SW480 (cell line): ENCODE measurements around the gene MEIKIN.

ENCODE experiments used
- DNase-seq: peaks from one replicate; pipeline ENCODE4 v3.0.0-alpha.2; 2016; ENCODE audit warnings: low spot score

MEIKIN gene, protein sequence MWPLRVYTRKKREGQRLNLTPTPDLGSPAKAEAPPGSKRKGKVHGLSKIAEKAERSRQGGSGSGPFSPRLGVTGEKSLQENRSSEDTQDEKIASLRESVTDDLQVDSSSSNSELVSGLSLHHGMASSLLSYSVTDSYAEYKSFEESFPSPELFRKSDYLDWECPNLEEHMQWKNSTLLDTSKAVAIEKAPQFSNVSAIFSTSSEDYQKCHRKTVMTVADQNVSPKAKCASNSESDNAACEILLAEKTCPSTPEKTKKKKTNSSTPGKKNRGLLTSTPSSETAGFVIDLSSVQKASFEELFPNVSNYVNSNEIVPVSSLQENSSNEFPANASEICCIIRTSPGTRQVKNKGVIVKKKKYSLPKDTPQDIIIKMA

DNA sequence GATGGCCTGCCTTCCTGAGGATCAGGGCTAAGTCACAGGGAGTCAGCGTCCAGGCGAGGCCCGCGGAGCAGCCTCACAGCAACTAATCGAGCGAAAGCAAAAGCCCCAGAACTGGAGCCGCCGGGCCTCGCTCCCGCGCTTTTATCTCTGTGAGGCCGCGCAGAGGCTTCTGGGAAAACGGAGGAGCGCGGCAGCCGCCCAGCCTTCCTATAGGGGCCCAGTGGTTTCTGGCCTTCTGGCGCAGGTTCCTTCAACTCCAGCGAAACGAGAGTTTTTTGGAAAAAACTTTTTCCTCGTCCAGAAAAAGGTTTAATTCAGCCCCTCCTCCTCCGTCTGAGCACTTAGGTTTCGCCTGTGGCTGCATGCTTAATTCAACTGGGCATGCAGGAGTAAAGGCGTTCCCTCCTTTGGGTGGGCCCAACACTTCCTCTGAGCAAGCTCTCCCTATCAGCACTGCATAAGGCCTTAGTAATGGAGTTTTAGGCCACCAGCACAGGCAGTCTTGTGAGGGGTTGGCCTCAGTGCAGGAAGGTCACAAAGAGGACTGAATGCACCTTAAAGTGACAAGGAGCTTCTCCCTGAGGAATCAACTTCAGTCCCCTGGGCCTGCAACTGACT is at the start of gene MEIKIN:
Gene MEIKIN, minus strand, starts transcription at position 113 of the 618 bp plus-strand sequence. CDS start 158 bp downstream, outside the sequence.
- DNase-seq: no peak

DNA sequence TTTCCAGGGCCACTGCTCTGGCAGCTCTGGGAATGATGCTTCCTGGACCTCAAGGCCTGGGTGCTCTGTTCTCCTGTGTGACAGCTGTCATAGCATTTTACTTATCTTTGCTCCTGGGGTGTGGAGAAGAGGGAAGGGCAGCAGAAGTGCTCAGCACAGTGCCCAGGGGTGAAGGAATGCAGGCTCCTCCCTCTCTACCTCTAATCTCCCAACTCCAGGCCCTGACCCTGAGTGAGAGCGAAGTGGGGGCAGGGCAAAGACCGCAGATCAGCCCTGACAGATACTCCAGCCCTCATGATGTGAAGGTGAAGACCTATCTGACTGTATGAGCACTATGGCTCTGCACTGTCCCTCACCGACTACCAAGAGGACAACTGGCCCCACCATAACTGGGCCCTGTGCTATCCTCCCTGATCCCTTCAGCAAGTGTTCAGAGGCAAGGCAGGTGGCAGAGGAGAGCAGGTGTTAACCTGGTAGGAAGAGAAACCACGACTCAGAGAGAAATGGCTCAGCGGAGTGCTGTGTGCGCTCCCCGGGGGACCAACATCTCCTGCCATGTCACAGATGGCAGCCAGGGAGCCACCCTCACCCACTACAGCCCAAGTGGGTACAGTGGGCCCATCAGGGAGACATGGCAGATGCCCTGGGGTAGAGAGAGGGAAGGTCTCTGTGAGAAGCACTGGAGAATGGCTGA is 49.2 kb upstream of the MEIKIN start:
- no peak for DNase-seq

DNA sequence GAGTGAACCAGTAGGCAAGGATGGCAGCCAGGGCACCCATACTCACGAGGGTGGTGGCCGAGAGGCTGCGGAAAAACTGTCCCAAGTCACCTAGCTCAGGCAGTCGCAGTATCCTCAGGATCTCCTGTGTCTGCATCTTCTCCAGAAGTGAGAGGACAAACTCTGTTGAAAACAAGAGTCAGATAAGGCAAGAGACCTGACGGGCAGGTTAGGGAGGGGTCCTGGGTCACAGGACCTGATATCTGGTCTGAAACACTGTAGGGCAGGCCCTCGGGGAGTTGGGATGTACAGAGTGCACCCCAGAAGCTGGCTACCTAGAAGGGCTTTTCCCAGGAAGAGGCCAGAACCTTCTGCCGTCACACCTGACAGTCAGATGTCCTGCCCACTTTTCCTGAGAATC is 48.6 kb upstream of the MEIKIN start:
- DNase-seq: no peak

DNA sequence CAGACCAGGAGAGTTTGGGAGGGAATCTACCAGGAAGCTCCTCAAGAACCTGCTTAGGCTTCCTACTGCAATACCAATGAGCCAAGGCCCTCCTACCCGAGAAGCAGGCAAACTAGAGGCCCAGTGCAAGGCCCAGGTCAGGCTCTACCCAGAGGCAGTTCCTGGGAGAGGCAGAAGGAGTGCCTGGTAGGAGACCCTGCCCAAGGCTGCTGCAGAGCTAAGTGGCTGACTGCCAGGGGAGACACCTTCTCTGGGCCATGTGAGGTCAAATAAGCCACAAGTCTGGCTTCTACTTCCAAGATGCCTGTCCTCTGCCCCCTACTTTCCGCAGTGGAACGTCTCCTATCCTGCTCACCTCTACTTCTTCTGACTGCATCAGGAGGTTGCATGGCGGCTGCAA is 48.2 kb upstream of the MEIKIN start:
- DNase-seq: no peak

DNA sequence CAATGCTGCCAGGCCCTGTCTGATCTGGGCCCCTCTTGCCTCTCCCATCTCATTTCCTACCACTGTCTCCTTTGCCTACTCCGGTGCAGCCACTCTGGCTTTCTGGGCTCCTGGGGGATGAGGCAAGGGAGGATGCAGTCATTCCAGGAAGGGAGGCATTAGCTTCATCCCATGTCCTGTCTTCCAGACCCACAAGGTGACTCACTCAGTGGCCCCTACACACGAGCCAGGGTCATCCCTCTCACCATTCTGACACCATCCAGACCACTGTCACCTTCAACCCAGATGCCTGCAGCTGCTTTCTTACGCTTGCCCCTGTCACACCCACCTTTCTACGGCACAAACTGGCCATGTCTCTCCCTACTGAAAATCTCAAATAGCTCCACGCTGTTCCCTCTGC is 46.9 kb upstream of the MEIKIN start:
- no peak for DNase-seq

DNA sequence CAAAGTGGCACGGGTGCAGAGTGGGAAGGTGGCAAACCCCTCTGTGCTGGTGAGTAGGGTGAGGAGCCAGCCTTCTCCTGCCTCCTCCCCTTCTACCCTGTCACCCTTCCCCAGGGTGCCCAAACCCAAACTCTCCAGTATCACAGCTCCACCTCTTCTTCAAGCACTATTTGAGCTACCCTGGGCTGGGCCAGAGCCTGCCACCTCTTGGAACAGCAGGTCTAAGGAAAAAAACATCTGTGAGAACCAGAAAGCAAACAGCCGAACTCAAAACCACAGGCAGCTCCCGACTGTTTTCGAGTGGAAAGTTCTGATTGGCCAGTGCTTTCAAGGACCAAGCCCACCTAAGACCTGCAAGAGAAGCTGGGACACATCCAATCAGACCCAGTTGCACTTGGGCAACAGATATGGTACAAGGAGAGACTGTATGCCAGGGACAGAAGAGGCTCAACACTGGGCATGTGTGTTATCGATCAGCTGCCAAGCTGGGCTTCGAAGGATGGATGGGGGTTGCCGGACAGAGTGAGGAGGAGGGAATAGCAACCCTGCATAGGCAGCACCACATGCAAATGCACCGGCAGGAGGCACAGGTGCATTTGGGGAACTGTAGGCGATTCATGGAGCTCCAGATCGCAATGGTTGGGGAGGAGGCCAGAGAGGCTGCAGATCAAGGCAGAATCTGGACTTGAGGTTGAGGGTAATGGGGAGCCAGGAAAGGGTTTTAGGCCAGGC is 46.3 kb upstream of the MEIKIN start:
- DNase-seq: no peak

DNA sequence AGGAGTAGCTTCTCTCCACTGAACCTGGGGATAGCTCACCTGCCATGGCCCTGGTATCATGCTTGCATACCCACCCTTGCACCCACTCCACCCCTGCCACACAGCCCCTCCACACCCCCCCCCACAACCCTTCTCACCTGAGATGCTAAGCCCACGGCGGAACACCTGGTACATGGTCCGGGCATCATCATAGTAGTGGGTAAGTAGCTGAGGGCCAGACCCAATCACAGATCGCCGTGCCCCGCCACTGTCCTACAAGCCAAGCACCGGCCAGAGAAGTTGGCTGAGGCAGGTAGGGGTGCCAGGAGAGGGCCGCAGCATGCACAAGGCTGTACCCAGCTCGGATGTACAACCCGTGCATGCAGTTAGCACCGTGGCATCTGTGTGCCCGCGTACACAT is 45.3 kb upstream of the MEIKIN start:
- no peak for DNase-seq

DNA sequence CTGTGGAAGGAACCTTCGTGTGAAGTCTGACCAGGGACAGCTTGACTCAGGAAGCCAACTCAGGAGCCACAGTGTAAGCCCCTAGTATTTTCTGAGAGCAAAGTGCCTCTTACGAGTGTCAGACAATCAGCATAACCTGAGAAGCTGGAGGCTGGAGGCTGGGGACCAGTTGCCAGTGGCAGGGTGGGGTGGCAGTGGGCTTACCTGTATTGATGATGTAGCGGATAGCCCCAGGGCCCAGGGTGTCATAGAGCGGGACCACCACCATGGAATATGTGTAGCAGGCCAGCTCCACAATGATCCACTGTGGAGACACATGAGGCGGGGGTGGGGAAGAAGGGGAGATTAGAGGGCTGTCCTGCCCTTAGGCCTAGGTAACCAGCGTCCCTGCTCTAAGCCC is 43.1 kb upstream of the MEIKIN start:
- no peak for DNase-seq

DNA sequence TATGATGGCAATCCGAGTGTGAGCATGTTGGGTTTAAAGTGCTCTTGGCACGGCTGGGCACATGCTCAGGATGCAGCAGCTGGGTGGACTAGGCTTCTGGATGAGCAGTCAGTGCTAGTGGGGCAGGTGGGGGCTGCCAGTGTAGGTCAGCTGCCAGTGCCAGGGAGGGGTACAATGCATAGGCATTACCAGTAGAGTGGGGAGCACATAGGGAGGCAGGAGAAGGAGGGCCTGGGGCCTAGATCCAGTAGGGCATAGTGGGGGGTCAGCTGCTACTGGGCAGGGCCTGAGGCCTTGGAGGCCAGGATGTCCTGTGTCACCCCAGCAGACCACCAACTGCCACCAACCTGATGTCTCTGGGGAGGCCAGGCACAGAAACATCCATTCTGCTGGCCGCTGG is 41.8 kb upstream of the MEIKIN start:
- no peak for DNase-seq

DNA sequence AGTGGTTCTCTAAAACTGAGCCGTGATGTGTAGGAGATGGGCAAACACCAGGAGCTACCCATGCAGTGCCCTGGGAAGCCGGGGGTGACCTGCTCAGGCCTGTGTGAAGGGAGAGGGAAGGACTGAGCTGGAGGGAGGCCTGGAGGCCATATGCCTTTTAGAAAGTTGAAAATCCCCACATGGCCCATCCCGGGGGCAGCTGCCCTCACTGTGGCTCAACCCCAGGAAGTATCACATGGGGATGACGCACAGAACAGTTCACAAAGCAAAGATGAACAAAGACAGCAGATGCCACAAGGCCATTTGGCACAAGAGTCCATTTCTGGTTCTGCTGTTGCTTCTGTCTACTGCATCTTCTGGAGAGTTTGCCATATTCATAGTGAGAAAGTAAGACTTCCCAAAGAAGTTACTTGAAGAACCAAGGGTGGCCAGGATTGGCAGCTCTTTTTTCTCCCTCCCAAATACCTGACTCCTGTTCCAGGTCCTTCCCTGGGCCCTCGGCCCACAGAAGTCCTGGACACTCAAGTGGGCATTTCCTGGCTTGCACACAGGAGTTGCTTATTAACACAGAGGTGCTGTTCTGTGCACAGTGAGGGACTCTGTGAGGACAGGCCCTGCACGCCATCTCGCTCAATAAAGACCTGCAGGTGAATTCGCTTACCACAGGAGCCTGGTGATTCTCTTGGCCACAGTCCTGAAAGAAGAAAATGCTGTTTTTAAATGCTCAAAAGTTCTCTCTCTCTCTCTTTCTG is 40.9 kb upstream of the MEIKIN start:
- DNase-seq: no peak

DNA sequence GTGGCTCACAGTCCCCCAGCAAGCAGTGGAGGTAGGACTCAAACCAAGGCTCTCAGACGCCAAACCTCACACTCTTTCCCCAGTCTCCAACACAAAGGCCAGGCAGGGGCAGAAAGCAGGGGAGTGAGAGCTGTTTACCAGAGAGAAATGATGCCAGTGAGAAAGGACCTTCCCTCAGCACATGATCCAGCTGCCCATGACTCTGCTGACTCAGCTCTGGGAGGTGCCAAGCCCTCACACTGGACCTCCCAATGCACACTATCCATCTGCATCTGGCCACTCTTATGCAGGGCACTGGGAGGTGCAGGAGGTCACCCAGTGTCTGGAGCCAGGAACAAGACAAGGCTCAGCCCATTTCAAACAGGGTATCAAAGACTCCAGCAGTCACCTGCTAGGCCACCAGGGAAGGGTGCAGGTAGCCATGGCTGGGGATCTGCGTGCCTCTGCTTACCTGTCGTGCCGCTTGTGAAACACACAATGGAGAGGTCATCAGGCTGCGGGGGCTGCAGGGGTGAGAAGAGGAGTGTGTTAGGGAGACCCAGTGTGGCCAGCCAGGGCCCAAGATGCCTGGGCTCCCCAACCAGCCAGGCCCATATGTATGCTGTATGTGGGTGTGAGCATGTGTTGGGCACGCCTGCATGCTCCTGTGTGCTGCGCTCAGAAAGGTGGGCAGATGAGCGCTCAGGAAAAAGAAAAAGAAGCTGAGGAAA is 39.6 kb upstream of the MEIKIN start:
- DNase-seq: no peak

DNA sequence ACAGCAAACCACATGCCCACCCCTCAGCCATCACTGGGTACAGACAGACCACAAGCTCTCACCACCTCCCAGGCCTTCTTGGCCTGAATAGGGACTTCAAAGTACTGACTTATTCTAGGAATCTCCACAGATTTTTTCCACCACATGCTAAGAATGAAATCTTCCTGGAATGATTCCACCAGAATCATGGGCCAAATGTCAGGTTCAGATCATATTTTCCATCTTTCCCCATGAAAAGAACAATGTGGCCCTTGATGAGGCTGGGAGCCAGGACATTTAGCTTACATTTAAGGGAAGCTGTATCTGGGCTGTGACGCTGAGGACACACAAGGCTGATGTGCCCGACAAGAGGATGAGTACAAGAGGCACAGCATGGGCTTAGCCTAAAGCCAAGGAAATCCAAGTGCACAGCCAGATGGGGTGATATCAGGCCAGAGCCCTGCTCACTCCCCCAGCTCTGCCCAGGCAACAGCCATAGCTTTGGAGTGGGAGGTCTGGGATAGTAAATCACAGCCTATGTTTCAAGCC is 37.8 kb upstream of the MEIKIN start:
- DNase-seq: no peak

DNA sequence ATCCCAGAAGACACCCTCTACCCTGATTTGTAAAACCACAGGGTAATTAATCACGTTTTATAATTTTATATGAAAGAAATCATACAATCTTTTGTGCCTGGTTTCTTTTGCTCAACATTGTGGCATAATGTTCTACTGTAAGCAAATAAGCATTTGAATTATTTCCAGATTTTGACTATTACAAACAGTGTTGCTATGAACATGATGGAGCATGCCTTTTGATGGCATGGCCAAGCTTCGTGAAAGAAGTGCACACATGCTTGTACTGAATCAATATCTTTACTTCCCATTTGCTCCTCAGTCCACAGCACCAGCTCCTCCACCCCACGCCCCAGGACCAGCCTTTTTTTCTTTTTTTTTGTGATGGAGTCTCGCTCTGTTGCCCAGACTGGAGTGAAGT is 36.1 kb upstream of the MEIKIN start:
- no peak for DNase-seq

DNA sequence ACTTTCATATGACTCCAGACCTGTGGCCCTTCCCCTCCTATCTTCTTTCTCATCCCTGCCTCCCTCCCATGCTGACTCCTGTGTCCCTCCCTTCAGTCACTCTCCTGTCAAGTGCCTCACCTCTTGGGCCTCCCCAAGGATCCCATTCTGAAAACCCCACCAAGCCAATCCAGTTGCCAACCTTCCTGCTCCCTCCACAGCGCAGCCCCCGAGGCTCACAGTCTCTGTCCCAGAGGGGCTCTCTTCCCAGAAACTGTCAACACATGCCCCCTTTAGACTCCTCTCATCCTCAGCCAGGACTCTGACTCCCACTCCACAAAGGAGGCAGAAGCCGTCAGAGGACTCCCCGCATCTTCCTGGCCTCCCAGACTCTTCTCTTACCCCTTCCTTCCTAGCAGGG is 35.2 kb upstream of the MEIKIN start:
- no peak for DNase-seq

DNA sequence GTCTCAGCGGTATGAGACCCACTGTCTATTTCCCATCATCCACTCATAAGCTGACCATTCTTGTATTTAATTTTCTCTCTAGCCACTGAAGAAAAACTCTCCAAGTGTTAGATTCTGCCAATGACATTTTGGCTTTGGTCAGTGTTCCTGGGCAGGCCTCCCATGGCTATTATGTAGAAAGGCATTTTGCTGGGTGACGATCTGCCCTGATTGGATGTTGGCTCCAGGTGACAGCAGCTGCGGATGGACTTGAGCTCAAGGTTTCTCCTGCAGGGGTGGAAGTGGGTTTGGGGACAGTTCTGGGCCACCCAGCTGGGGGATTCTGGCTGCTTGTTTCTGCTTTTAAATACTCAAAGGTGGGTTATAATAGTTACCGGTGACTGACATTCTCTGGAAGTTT is 34.4 kb upstream of the MEIKIN start:
- DNase-seq: no peak

DNA sequence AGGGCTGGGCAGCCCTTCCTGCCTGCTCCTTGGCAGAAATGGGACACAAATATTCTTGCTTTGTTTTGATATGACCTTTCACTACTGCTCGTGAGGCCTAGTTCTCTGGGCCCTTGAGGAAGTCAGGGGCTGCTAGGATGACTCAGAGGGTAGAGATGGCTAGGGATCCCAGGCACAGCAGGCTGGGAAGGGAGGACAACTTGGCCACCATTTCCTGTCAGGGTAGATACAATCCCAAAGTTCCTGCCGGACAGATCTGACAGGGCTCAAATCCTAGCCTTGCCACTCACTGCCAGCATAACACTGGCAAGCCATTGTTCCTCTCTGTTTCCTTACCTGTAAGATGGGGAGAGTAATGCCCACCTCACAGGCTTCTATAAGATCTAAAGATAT is 31.7 kb upstream of the MEIKIN start:
- no peak for DNase-seq

DNA sequence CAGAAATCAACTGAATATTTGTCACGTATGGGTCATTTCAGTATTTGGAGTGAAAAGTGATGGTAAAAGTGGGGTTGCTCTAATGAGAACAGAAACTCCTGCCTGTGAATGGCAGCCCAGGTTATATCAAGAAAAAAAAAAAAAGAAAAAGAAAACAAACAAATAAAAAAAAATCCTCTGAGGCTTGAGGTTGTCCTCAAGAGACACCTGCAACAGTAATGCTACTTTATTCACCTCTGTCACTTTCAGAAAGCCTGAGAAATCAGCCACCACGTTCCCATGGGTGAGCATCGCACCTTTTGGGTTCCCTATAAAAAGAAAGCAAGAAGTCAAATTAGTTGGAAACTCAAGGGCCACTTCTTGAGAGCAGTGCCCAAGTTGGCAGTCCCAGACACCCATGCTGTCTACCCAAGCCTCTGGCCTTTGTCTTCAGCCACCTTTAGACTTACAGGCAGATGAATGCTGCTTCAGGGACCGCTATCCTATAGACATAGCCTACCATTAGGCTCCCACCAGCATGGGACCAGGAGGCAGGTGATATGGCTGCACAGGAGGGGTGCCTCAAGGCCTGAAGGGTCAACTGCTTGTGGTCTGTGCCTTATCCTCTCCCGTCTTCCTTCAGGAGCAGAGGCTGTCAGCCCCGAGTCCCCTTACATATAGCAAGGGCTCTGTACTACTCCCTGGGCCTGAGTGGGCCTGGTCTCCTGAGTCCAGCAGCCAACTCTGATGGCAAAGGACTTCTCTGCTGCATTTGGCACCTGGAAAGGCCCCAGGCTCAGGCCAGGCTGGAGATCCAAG is 31.1 kb upstream of the MEIKIN start:
- DNase-seq: no peak

DNA sequence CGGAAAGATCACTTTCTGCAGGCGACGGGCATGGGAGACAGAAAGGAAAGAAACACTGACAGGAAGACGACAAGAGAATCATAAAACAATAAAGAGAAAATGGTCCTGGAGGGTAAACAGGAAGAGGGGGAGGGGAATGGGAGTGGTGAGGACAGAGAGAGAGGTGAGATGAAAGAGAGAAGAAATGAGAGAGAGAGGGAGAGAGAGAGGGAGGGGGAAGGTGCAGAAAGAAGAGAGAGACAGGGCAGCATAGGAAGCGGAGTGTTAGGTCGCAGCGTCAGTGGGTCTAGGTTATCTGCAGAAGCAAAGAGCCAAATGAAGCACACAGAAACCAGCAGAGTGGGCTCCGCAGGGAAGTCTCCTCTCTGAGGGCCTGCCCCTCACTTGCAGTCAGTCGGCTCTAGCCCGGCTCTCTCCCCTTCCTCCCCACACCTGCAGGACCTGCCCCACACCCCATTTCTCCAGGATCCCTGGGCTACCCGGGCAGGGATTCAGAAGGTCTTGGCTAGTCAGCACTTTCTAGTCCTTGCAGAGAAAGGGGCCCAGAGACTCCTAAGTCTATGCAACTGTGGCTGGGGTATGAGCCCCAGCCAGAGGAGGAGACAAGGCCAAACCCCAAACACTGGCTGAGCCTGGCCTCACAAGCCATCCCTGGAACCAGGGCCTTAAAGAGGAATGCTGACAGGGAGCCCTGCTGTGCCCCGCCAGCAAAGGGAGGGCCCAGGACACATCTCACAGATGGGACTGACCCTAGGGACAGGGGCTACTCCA is 29.7 kb upstream of the MEIKIN start:
- DNase-seq: no peak

DNA sequence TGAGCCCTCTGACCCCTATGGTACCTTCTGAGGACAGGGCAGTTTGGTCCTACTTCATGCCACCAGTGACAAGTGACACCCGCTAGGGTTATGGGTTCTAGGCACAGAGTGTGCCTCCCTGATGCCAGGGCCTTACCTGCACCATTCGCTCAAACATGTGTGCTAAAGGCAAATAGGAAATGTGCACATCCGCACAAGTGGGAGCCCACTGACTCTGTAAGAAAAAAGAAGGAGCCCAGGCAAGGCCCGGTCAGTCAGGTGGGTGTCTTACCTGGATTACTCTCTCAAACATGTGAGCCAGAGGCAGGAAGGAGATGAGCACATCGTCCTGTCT is 29.1 kb upstream of the MEIKIN start:
- DNase-seq: no peak

DNA sequence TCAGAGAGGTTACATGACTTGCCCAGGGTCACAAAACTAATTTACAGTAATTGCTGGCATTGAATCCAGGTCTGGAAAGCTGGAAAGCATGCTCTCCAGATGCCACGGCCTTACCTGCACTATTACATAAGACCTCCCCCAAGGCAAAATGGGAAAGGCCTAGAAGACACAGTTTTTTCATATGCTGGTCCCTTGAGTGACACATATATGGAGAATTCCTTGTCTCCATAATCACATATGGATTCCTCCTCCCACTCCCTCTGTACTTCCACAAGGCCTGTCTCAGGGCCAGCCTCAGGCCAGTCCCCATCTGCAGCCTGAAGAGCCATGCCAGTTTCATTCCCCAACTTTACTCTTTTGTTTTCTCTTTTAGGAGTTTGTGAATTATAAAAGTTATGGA is 28.6 kb upstream of the MEIKIN start:
- DNase-seq: no peak
